H9 (cell line): ENCODE measurements around the gene JTB. TPM values are rescaled to one million over a fixed set of nuclear protein-coding genes. Genes with fewer than 3 reads are reported as not detected.
"Not testable (repeated sequence)": the region's sequence is repeated elsewhere in the genome, so short reads cannot be mapped to it uniquely, and the experiment has no call there.

Experiments
- DNase-seq: peaks from one replicate; pipeline ENCODE4 v3.0.0-alpha.2; 2017
- H2AFZ ChIP-seq: one replicate; pipeline ENCODE4 v1.6.1; 2013; ENCODE audit warnings: mild to moderate bottlenecking, low read length, control low read depth, moderate library complexity
- H2AK5ac ChIP-seq: 2 replicates; pipeline ENCODE4 v1.6.1; 2013; ENCODE audit warnings: low read length, control low read depth, mixed read lengths; ENCODE audit not compliant: insufficient read length
- H2BK120ac ChIP-seq: one replicate; pipeline ENCODE4 v1.6.1; 2013; ENCODE audit warnings: low read depth, mild to moderate bottlenecking, low read length, control low read depth, inconsistent platforms; ENCODE audit not compliant: poor library complexity, severe bottlenecking
- H2BK12ac ChIP-seq: 2 replicates; pipeline ENCODE4 v1.6.1; 2013; ENCODE audit warnings: low read length, control low read depth, mixed read lengths, low read depth; ENCODE audit not compliant: insufficient read length
- H2BK15ac ChIP-seq: 2 replicates; pipeline ENCODE4 v1.6.1; 2013; ENCODE audit warnings: low read depth, low read length, control low read depth
- H2BK20ac ChIP-seq: one replicate; pipeline ENCODE4 v1.6.1; 2013; ENCODE audit warnings: low read depth, mild to moderate bottlenecking, low read length, control low read depth, inconsistent platforms; ENCODE audit not compliant: poor library complexity, severe bottlenecking
- H2BK5ac ChIP-seq: 2 replicates; pipeline ENCODE4 v1.6.1; 2013; ENCODE audit warnings: low read length, control low read depth, mixed read lengths; ENCODE audit not compliant: insufficient read length
- H3K14ac ChIP-seq: 2 replicates; pipeline ENCODE4 v1.6.1; 2013; ENCODE audit warnings: low read length, control low read depth; ENCODE audit not compliant: insufficient read depth
- H3K18ac ChIP-seq: 2 replicates; pipeline ENCODE4 v1.6.1; 2013; ENCODE audit warnings: low read depth, mild to moderate bottlenecking, mixed read lengths, low read length, control low read depth; ENCODE audit not compliant: insufficient read length
- H3K23ac ChIP-seq: 2 replicates; pipeline ENCODE4 v1.6.1; 2013; ENCODE audit warnings: low read length, control low read depth, mixed read lengths, low read depth; ENCODE audit not compliant: insufficient read length
- H3K23me2 ChIP-seq: 2 replicates; pipeline ENCODE4 v1.6.1; 2013; ENCODE audit warnings: low read depth, mild to moderate bottlenecking, mixed read lengths, low read length, control low read depth; ENCODE audit not compliant: insufficient read length, poor library complexity, severe bottlenecking
- H3K27ac ChIP-seq: 2 replicates; pipeline ENCODE4 v1.5.1; 2013; ENCODE audit warnings: low read length, control low read depth, mixed read lengths, low read depth; ENCODE audit not compliant: insufficient read length
- H3K27me3 ChIP-seq: 2 replicates; pipeline ENCODE4 v1.6.1; 2013; ENCODE audit warnings: low read length, control low read depth, inconsistent platforms; ENCODE audit not compliant: insufficient read depth
- H3K4ac ChIP-seq: 2 replicates; pipeline ENCODE4 v1.6.1; 2013; ENCODE audit warnings: low read depth, mild to moderate bottlenecking, control low read depth, inconsistent platforms, low read length, moderate library complexity
- H3K4me1 ChIP-seq: 2 replicates; pipeline ENCODE4 v1.6.1; 2013; ENCODE audit warnings: low read length, control low read depth, inconsistent platforms; ENCODE audit not compliant: insufficient read depth
- H3K4me2 ChIP-seq: 2 replicates; pipeline ENCODE4 v1.6.1; 2013; ENCODE audit warnings: low read length, control low read depth, mixed read lengths; ENCODE audit not compliant: insufficient read length, insufficient read depth
- H3K56ac ChIP-seq: 2 replicates; pipeline ENCODE4 v1.6.1; 2013; ENCODE audit warnings: low read depth, mild to moderate bottlenecking, mixed read lengths, low read length, control low read depth; ENCODE audit not compliant: insufficient read length
- H3K79me1 ChIP-seq: 2 replicates; pipeline ENCODE4 v1.6.1; 2013; ENCODE audit warnings: low read depth, mild to moderate bottlenecking, moderate library complexity, low read length, control low read depth, inconsistent platforms; ENCODE audit not compliant: insufficient read depth, poor library complexity, severe bottlenecking
- H3K79me2 ChIP-seq: 2 replicates; pipeline ENCODE4 v1.6.1; 2013; ENCODE audit warnings: low read length, control low read depth, inconsistent platforms; ENCODE audit not compliant: insufficient read depth
- H3K9ac ChIP-seq: 2 replicates; pipeline ENCODE4 v1.6.1; 2013; ENCODE audit warnings: low read length, control low read depth, mixed read lengths; ENCODE audit not compliant: insufficient read length; ENCODE audit errors: extremely low read depth
- H3K9me3 ChIP-seq: one replicate; pipeline ENCODE4 v1.6.1; 2013; ENCODE audit warnings: low read depth, low read length, inconsistent platforms; ENCODE audit not compliant: control insufficient read depth
- H3T11ph ChIP-seq: one replicate; pipeline ENCODE4 v1.6.1; 2013; ENCODE audit warnings: mild to moderate bottlenecking, low read length, control low read depth, inconsistent platforms
- H4K20me1 ChIP-seq: one replicate; pipeline ENCODE4 v1.6.1; 2013; ENCODE audit not compliant: control insufficient read depth, insufficient read length, insufficient read depth
- H4K5ac ChIP-seq: 2 replicates; pipeline ENCODE4 v1.6.1; 2013; ENCODE audit warnings: low read depth, mild to moderate bottlenecking, mixed read lengths, low read length, control low read depth; ENCODE audit not compliant: insufficient read length
- H4K8ac ChIP-seq: replicated peaks from 2 replicates; pipeline ENCODE4 v1.6.1; 2013; ENCODE audit warnings: low read length, control low read depth, mixed read lengths, low read depth; ENCODE audit not compliant: insufficient read length
- H4K91ac ChIP-seq: 2 replicates; pipeline ENCODE4 v1.6.1; 2013; ENCODE audit warnings: low read depth, mild to moderate bottlenecking, moderate library complexity, mixed read lengths, low read length, control low read depth; ENCODE audit not compliant: insufficient read length
- H3K27ac Mint-ChIP-seq, 3 experiments: 2 replicates in 2 of 3; 3 replicates in 1 of 3; pipeline ENCODE4 v1.8.0; 2020 to 2021; ENCODE audit warnings: mixed read lengths in 3 of 3, mild to moderate bottlenecking in 1 of 3, moderate library complexity in 1 of 3
- H3K27me3 Mint-ChIP-seq: 2 replicates; pipeline ENCODE4 v1.8.0; 2021; ENCODE audit warnings: low read depth, mild to moderate bottlenecking, moderate library complexity, mixed read lengths
- H3K36me3 Mint-ChIP-seq, 3 experiments: 2 replicates in 2 of 3; 3 replicates in 1 of 3; pipeline ENCODE4 v1.8.0; 2020 to 2021; ENCODE audit warnings: low read depth in 3 of 3, mixed read lengths in 3 of 3; ENCODE audit not compliant: insufficient read depth in 1 of 3
- H3K4me1 Mint-ChIP-seq, 2 experiments: 2 replicates each; pipeline ENCODE4 v1.8.0; 2020; ENCODE audit warnings: mixed read lengths in 2 of 2
- H3K4me3 Mint-ChIP-seq, 2 experiments: 2 replicates in 1 of 2; 3 replicates in 1 of 2; pipeline ENCODE4 v1.8.0; 2020 to 2021; ENCODE audit warnings: mild to moderate bottlenecking in 2 of 2, mixed read lengths in 2 of 2, moderate library complexity in 1 of 2
- H3K9me3 Mint-ChIP-seq, 2 experiments: 2 replicates in 1 of 2; 3 replicates in 1 of 2; pipeline ENCODE4 v1.8.0; 2020; ENCODE audit warnings: mild to moderate bottlenecking in 2 of 2, mixed read lengths in 2 of 2, moderate library complexity in 1 of 2
- CTCF ChIP-seq: fragments of 200-600 bp; sonication (generic); conservative IDR thresholded peaks from 3 replicates; pipeline ENCODE4 v1.8.0; 2021; ENCODE audit warnings: antibody characterized with exemption, mild to moderate bottlenecking
- WGBS: extraction: QIAGEN DNeasy Blood & Tissue Kit; methylation state at CpG from one replicate; pipeline ENCODE4 v1.1.7; 2013; ENCODE audit warnings: missing lambda C conversion rate, low lambda C conversion rate, mixed read lengths; ENCODE audit not compliant: insufficient read length; ENCODE audit errors: extremely low coverage; 5-methylcytosine and 5-hydroxymethylcytosine counted together
- total RNA-seq: library from RNA; stranded (reverse); gene quantifications from 2 replicates; pipeline ENCODE4 v1.2.1, GENCODE V29; 2021

The JTB gene
- total RNA-seq, 1 experiment from 2014 or later, result 85.4 TPM

- Mint-ChIP-seq H3K27me3 (no peaks in the 10 kb centered on the region), H3K27ac (no peak overlapping the region), H3K4me1 (no peaks in the 10 kb centered on the region), H3K36me3 (no peaks in the 10 kb centered on the region), H3K4me3 (no peak overlapping the region), H3K9me3 (no peaks in the 10 kb centered on the region)
- H2AK5ac ChIP-seq, result no peak overlapping the region
- H2BK5ac ChIP-seq, result no peak overlapping the region
- TF ChIP-seq CTCF, result no peak
- DNase-seq, result no peak
- no peak overlapping the region for H4K8ac ChIP-seq
- H2BK120ac ChIP-seq, result no peak overlapping the region
- no CpG with 5 or more reads among the region's 3 CpGs for WGBS
- H2BK15ac ChIP-seq, result no peak overlapping the region
- no peak overlapping the region for H3K23ac ChIP-seq
- H2BK20ac ChIP-seq, result no peak overlapping the region
- H3K56ac ChIP-seq, result no peak overlapping the region
- no peak overlapping the region for H2BK12ac ChIP-seq
- no peaks in the 10 kb centered on the region for H3K79me1 ChIP-seq
- H3K23me2 ChIP-seq, result no peaks in the 10 kb centered on the region
- no peaks in the 10 kb centered on the region for H3K9me3 ChIP-seq
- no peak overlapping the region for H3K18ac ChIP-seq
- H3K9ac ChIP-seq, result no peak overlapping the region
- H3K4me1 ChIP-seq, result no peaks in the 10 kb centered on the region
- H3K27ac ChIP-seq, result no peak overlapping the region
- H3K79me2 ChIP-seq, result no peaks in the 10 kb centered on the region
- H3T11ph ChIP-seq, result no peak overlapping the region
- H3K14ac ChIP-seq, result no peak overlapping the region
- H2AFZ ChIP-seq, result no peak overlapping the region
- no peak overlapping the region for H3K4ac ChIP-seq
- H3K4me2 ChIP-seq, result no peak overlapping the region
- H4K5ac ChIP-seq, result no peak overlapping the region
- no peaks in the 10 kb centered on the region for H4K20me1 ChIP-seq
- H4K91ac ChIP-seq, result no peak overlapping the region
- no peaks in the 10 kb centered on the region for H3K27me3 ChIP-seq
These were observed 36.9 kb upstream of the JTB start for GRCh38 chr1:154014154-154014907.

GRCh38 chr1:154012543-154012942 lies 35.1 kb upstream of the JTB start:
- not testable (repeated sequence) for H3K23me2 ChIP-seq, H3K4me3 Mint-ChIP-seq, H3K27me3 ChIP-seq, H3K4ac ChIP-seq, H3K18ac ChIP-seq, H3K27me3 Mint-ChIP-seq, H2AK5ac ChIP-seq, H3K23ac ChIP-seq, H2BK20ac ChIP-seq, H3K56ac ChIP-seq, DNase-seq, H3K79me2 ChIP-seq, H3T11ph ChIP-seq, H3K4me1 Mint-ChIP-seq, H3K79me1 ChIP-seq, H4K8ac ChIP-seq, H3K4me2 ChIP-seq, H3K9me3 Mint-ChIP-seq, H4K91ac ChIP-seq, H2AFZ ChIP-seq, H2BK15ac ChIP-seq, H3K36me3 Mint-ChIP-seq, H2BK120ac ChIP-seq, H3K27ac Mint-ChIP-seq, H3K4me1 ChIP-seq, H3K9ac ChIP-seq, H3K9me3 ChIP-seq, H2BK12ac ChIP-seq, H4K20me1 ChIP-seq, H3K27ac ChIP-seq, H2BK5ac ChIP-seq, H4K5ac ChIP-seq, H3K14ac ChIP-seq
- no CpG with 5 or more reads among the region's 14 CpGs for WGBS
